ENCODE data around the gene TAS2R5. TPM values are rescaled to one million over a fixed set of nuclear protein-coding genes. Genes with fewer than 3 reads are reported as not detected.

Gene TAS2R5
- total RNA-seq, 4 donors from 2014 or later, result 0.80 to 3.1 (median 2.3) TPM; not detected in 1

DNA sequence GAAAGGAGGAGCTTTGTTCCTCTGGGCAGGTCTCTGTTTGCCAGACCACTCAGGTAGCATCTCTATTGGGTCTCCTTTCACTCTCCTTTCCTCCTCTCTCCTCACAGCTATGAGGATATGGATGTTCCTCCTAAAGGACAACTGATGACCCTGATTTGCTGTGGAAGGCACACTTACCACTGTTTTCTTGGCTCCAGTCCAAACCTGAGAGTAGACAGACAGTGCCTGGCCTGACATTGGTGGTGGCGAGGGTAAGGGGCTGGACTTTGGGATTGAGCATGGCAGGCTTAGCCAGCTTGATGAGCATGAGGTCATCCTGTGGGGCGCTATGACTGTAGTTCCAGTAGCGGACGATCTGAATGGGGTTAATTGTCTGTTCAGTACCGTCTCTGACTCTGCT lies 47.7 kb downstream of the TAS2R5 start:
- H3K27ac ChIP-seq, result no peak overlapping the region
- no peak for DNase-seq
- intact Hi-C loops (cut with DNase I), result no loop called here
- TF ChIP-seq, protein P1, sequence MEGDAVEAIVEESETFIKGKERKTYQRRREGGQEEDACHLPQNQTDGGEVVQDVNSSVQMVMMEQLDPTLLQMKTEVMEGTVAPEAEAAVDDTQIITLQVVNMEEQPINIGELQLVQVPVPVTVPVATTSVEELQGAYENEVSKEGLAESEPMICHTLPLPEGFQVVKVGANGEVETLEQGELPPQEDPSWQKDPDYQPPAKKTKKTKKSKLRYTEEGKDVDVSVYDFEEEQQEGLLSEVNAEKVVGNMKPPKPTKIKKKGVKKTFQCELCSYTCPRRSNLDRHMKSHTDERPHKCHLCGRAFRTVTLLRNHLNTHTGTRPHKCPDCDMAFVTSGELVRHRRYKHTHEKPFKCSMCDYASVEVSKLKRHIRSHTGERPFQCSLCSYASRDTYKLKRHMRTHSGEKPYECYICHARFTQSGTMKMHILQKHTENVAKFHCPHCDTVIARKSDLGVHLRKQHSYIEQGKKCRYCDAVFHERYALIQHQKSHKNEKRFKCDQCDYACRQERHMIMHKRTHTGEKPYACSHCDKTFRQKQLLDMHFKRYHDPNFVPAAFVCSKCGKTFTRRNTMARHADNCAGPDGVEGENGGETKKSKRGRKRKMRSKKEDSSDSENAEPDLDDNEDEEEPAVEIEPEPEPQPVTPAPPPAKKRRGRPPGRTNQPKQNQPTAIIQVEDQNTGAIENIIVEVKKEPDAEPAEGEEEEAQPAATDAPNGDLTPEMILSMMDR (IDR thresholded peaks at IDR 0.05), result no peak
- TF ChIP-seq POLR2A (IDR thresholded peaks at IDR 0.05), result no peak
- no peaks in the 10 kb centered on the region for H3K9me3 ChIP-seq
- H3K4me3 ChIP-seq, result no peak overlapping the region
- WGBS, 2 donors, result 86 to 91% methylated on average over 4 to 5 of the region's 5 CpGs
- H3K36me3 ChIP-seq, result no peaks in the 10 kb centered on the region
- H3K27me3 ChIP-seq, result no peaks in the 10 kb centered on the region
- no peaks in the 10 kb centered on the region for H3K4me1 ChIP-seq

DNA sequence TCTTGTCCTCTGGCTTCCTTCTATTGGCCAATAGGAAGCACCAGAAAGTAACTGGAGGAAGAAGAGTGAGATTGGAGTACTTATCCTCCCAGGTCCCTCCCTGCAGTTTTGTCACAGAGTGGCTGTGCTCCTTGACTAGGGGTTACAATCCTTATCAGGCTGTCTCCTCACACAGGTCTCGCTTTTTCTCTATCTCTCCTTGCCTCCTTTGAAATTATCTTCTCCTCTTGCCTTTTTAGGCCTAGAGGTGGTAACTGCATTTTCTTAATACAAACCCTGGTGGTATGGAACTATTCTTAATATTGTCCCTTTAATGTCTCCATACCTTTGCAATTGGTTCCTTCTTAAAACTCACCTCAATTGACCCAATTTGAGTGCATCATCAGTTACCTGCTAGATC lies 48.6 kb downstream of the TAS2R5 start:
- Histone ChIP-seq H3K27me3 (no peaks in the 10 kb centered on the region), H3K4me1 (no peaks in the 10 kb centered on the region), H3K27ac (no peak overlapping the region), H3K4me3 (no peak overlapping the region), H3K9me3 (no peaks in the 10 kb centered on the region), H3K36me3 (no peaks in the 10 kb centered on the region)
- intact Hi-C loops (cut with DNase I), result no loop called here
- 67 to 75% methylated on average over 1 of the region's 1 CpG for WGBS, 2 donors
- DNase-seq, result no peak
- no peak for TF ChIP-seq POLR2A (IDR thresholded peaks at IDR 0.05)
- TF ChIP-seq, protein P1 (IDR thresholded peaks at IDR 0.05), result no peak

DNA sequence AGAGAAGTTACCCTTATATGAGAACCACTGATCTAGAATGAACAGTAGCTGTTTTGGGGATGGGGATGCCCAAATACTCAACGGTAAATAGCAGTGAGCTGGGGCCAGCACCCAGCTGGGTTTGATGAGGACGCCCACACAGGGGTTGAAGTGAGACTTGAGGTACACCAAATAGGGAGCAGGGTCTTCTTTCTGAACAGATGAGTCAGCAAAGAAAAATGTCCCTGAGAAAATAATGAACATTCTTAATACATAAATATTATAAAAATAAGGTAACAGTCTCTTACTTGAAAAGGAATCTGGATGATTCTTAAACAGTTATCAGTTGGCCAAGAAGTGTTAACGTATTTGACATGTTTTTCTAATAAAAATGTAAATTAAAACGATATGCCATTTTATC lies 49.2 kb downstream of the TAS2R5 start:
- TF ChIP-seq POLR2A (IDR thresholded peaks at IDR 0.05), result no peak
- TF ChIP-seq, protein P1 (IDR thresholded peaks at IDR 0.05), result no peak
- Histone ChIP-seq H3K4me3 (no peak overlapping the region), H3K9me3 (no peaks in the 10 kb centered on the region), H3K27me3 (no peaks in the 10 kb centered on the region), H3K4me1 (no peaks in the 10 kb centered on the region), H3K36me3 (no peaks in the 10 kb centered on the region), H3K27ac (no peak overlapping the region)
- intact Hi-C loops (cut with DNase I), result no loop called here
- DNase-seq, result no peak
- 68 to 80% methylated on average over 4 of the region's 4 CpGs for WGBS, 2 donors

DNA sequence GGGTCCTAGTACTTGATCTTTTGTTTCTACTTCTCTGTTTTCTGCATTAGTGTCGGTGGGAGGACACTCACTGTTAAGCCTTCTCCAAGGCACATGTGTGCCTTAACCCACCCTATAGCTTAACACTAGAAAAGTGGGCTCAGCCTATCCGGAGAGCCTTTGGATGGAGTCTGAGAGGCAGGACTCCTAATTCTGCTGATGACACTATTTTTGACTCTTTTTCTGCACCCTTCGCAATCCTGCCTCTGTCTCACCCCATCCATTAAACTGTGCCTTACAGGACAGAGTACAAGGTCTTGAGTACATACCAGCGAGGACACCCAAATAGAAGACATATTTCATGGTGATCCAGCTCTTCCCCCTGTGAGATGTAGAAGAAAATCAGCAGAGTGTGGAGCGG lies 50.7 kb downstream of the TAS2R5 start:
- intact Hi-C loops (cut with DNase I), result no loop called here
- no peaks in the 10 kb centered on the region for H3K36me3 ChIP-seq
- TF ChIP-seq, protein P1 (IDR thresholded peaks at IDR 0.05), result no peak
- no peak for TF ChIP-seq POLR2A (IDR thresholded peaks at IDR 0.05)
- WGBS, 2 donors, result 89 to 90% methylated on average over 5 of the region's 5 CpGs
- H3K9me3 ChIP-seq, result no peaks in the 10 kb centered on the region
- H3K27ac ChIP-seq, result no peak overlapping the region
- no peaks in the 10 kb centered on the region for H3K27me3 ChIP-seq
- H3K4me1 ChIP-seq, result no peaks in the 10 kb centered on the region
- H3K4me3 ChIP-seq, result no peak overlapping the region
- DNase-seq, result no peak

Other genes with a start within 250 kb of the TAS2R5 start
- 10 to 100 TPM; 11.2 to 22.5 (median 17.7) TPM for gene AGK, start 238.8 kb upstream of the TAS2R5 start, total RNA-seq
- 10 to 100 TPM; 11.8 to 28.6 (median 14.2) TPM for gene DENND11, start 88.1 kb upstream of the TAS2R5 start, total RNA-seq
- gene WEE2, start 81.9 kb upstream of the TAS2R5 start, total RNA-seq, result not detected
- 100 to 1,000 TPM; 120 to 187 (median 146) TPM for gene SSBP1, start 51.9 kb upstream of the TAS2R5 start, total RNA-seq
- gene TAS2R3, start 26.1 kb upstream of the TAS2R5 start, total RNA-seq, result 1 to 10 TPM in 2 of 4 donors, under 1 TPM in 1, not detected in 1; 0.35 to 3.2 (median 2.7) TPM
- 1 to 10 TPM in 2 of 4 donors, under 1 TPM in 2; 0.18 to 3.1 (median 1.3) TPM for gene TAS2R4, start 13.5 kb upstream of the TAS2R5 start, total RNA-seq
- not detected for gene PRSS37, start 51.3 kb downstream of the TAS2R5 start, total RNA-seq
- gene OR9A4, start 126.2 kb downstream of the TAS2R5 start, total RNA-seq, result not detected
- 1 to 10 TPM in 2 of 4 donors, under 1 TPM in 2; 0.47 to 3.3 (median 1.1) TPM for gene CLEC5A, start 156.8 kb downstream of the TAS2R5 start, total RNA-seq
- gene TAS2R38, start 183.6 kb downstream of the TAS2R5 start, total RNA-seq, result not detected
- under 1 TPM in 3 of 4 donors, not detected in 1; 0.15 to 0.53 (median 0.19) TPM for gene MGAM, start 205.7 kb downstream of the TAS2R5 start, total RNA-seq